H1 (cell line): ENCODE measurements around the gene ARPIN.

Experiments
- CTCF ChIP-seq, 3 experiments: IDR thresholded peaks; 1 replicate in 2 of 3; 2 replicates in 1 of 3; pipeline versions ENCODE4 v1.5.1 to v1.6.1; 2011; ENCODE audit warnings: low read length in 3 of 3, mild to moderate bottlenecking in 3 of 3, inconsistent platforms in 2 of 3, low read depth in 1 of 3, moderate library complexity in 1 of 3; ENCODE audit not compliant: insufficient read depth in 1 of 3; ENCODE audit errors: control extremely low read depth in 1 of 3
- YY1 ChIP-seq: IDR thresholded peaks from 2 replicates; pipeline ENCODE4 v1.6.1; 2011; ENCODE audit warnings: low read depth, mild to moderate bottlenecking, low read length

- TF ChIP-seq CTCF (IDR thresholded peaks at IDR 0.05; ENCODE audit: control extremely low read depth in 1 of 3, insufficient read depth in 1 of 3, low read depth in 1 of 3, low read length in 3 of 3): no peak
- no peak for TF ChIP-seq YY1
Measured at GRCh38 chr15:89904519-89904918, 8.2 kb downstream of the ARPIN start.
